HepG2 (cell line): ENCODE measurements around the gene CDK5RAP2. TPM values are rescaled to one million over a fixed set of nuclear protein-coding genes. Genes with fewer than 3 reads are reported as not detected.

ENCODE experiments used
- ATAC-seq: fragments of 200-7000 bp; cut with Tn5 transposase; 3 replicates; pipeline ENCODE4 v1.9.1; 2020; ENCODE audit warnings: mild to moderate bottlenecking, moderate library complexity
- BruUV-seq: library from RNA; stranded (reverse); fragments of 400-500 nt; replicated peaks from 2 replicates; lab custom pipeline; 2021; lab: Mats Ljungman, UMichigan
- CTCF ChIA-PET: fragments of 300-600 bp; formaldehyde crosslinking; extraction: SDS; loops from one replicate; lab custom pipeline; 2021; ENCODE audit warnings: low total read pairs, inconsistent platforms, low intra/inter-chr PET ratio; lab: Yijun Ruan, JAX
- POLR2A ChIA-PET: fragments of 350-600 bp; sonication (Branson Sonifier 250); formaldehyde crosslinking; loops from one replicate; lab custom pipeline; 2020; ENCODE audit warnings: antibody characterized with exemption, inconsistent platforms; lab: Yijun Ruan, JAX
- DNase-seq: peaks from one replicate; pipeline ENCODE4 v3.0.0-alpha.2; 2015; ENCODE audit warnings: low spot score
- FAIRE-seq: peaks from 3 replicates; lab custom pipeline; 2011; peaks lifted over from hg19 to GRCh38; lab: Jason Lieb, UNC
- H2AFZ ChIP-seq: one replicate; pipeline ENCODE4 v1.6.1; 2011; ENCODE audit warnings: low read length, inconsistent platforms
- H3K27ac ChIP-seq: fragments of 300-600 bp; 3 replicates; pipeline ENCODE4 v1.8.0; 2011; ENCODE audit warnings: mixed run types, mild to moderate bottlenecking, mixed read lengths, low read length, inconsistent platforms; ENCODE audit not compliant: insufficient read depth; ENCODE audit errors: extremely low read length
- H3K27me3 ChIP-seq, 2 experiments: fragments of 200-600 bp in 1 of 2; 2 replicates in 1 of 2; 3 replicates in 1 of 2; pipeline versions ENCODE4 v1.6.0 to v1.8.0; 2011; ENCODE audit warnings: low read length in 2 of 2, mild to moderate bottlenecking in 2 of 2, moderate library complexity in 2 of 2, inconsistent platforms in 1 of 2; ENCODE audit not compliant: insufficient read depth in 2 of 2, control insufficient read depth in 1 of 2
- H3K36me3 ChIP-seq, 2 experiments: fragments of 200-600 bp in 1 of 2; replicated peaks in 1 of 2; 2 replicates in 1 of 2; 3 replicates in 1 of 2; pipeline versions ENCODE4 v1.5.1 to v1.8.0; 2011; ENCODE audit warnings: low read length in 2 of 2, inconsistent platforms in 1 of 2; ENCODE audit not compliant: insufficient read depth in 2 of 2, control insufficient read depth in 1 of 2
- H3K4me1 ChIP-seq: 2 replicates; pipeline ENCODE4 v1.5.1; 2012; ENCODE audit warnings: low read length, inconsistent platforms; ENCODE audit not compliant: insufficient read depth
- H3K4me2 ChIP-seq: 2 replicates; pipeline ENCODE4 v1.6.0; 2011; ENCODE audit warnings: low read depth, low read length, inconsistent platforms
- H3K4me3 ChIP-seq, 3 experiments: fragments of 200-600 bp in 1 of 3; sonication (generic), shearing (Covaris generic) in 1 of 3; replicated peaks in 1 of 3; 2 replicates each; pipeline ENCODE4 v1.5.1; 2011 to 2016; ENCODE audit warnings: low read length in 3 of 3, inconsistent platforms in 2 of 3, low read depth in 2 of 3, mild to moderate bottlenecking in 2 of 3, control low read depth in 1 of 3, mixed read lengths in 1 of 3; ENCODE audit not compliant: insufficient read depth in 1 of 3
- H3K79me2 ChIP-seq: one replicate; pipeline ENCODE4 v1.6.1; 2011; ENCODE audit warnings: low read length, inconsistent platforms; ENCODE audit not compliant: insufficient read depth
- H3K9ac ChIP-seq: 2 replicates; pipeline ENCODE4 v1.6.0; 2011; ENCODE audit warnings: mild to moderate bottlenecking, low read depth, low read length, inconsistent platforms; ENCODE audit not compliant: insufficient read depth
- H3K9me3 ChIP-seq: 2 replicates; pipeline ENCODE4 v1.5.1; 2012; ENCODE audit warnings: mild to moderate bottlenecking, low read length
- H4K20me1 ChIP-seq: 2 replicates; pipeline ENCODE4 v1.6.0; 2011; ENCODE audit warnings: inconsistent platforms, mild to moderate bottlenecking, low read length, moderate library complexity; ENCODE audit not compliant: insufficient read depth
- ATF7 ChIP-seq, 2 experiments: fragments of 450-650 bp in 1 of 2; sonication (generic) in 1 of 2; formaldehyde crosslinking in 1 of 2; IDR thresholded peaks; 2 replicates each; pipeline versions ENCODE4 v1.4.0 to v1.6.1; 2016 to 2020; ENCODE audit warnings: antibody characterized with exemption in 1 of 2, mild to moderate bottlenecking in 1 of 2, missing genetic modification reagents in 1 of 2
- GZF1 ChIP-seq: sonication (generic); formaldehyde crosslinking; IDR thresholded peaks from 2 replicates; pipeline ENCODE4 v1.5.1; 2020; ENCODE audit warnings: mild to moderate bottlenecking, missing genetic modification reagents
- MAFF ChIP-seq: IDR thresholded peaks from 2 replicates; pipeline ENCODE4 v1.6.1; 2011; ENCODE audit warnings: low read depth, low read length, improper control_type of control experiment
- MAFK ChIP-seq, 2 experiments: IDR thresholded peaks in 1 of 2; conservative IDR thresholded peaks in 1 of 2; 2 replicates each; pipeline ENCODE4 v1.6.1; 2011; ENCODE audit warnings: improper control_type of control experiment in 2 of 2, low read length in 2 of 2
- PHB2 ChIP-seq: fragments of 450-650 bp; IDR thresholded peaks from 2 replicates; pipeline ENCODE4 v1.6.1; 2018; ENCODE audit not compliant: partially characterized antibody
- ZBTB34 ChIP-seq: sonication (generic); formaldehyde crosslinking; IDR thresholded peaks from 2 replicates; pipeline ENCODE4 v1.8.0; 2022; ENCODE audit warnings: mild to moderate bottlenecking, missing genetic modification reagents
- WGBS: methylation state at CpG from one replicate; pipeline ENCODE4 v1.1.6; 2017; ENCODE audit warnings: low lambda C conversion rate; 5-methylcytosine and 5-hydroxymethylcytosine counted together
- in situ Hi-C: cut with HindIII; loops from 2 replicates; pipeline ENCODE4 v1.10.0; 2017; ENCODE audit warnings: low pct_unique_long_range_greater_than_20kb; ENCODE audit not compliant: extremely low pct_ligation_motif_present
- intact Hi-C: fragments of 100-400 bp; cut with micrococcal nuclease; formaldehyde crosslinking; loops from one replicate; pipeline ENCODE4 v1.10.0; 2022; ENCODE audit not compliant: unreplicated experiment
- polyA plus RNA-seq, 8 experiments: library from polyadenylated mRNA; depleted of rRNA in 3 of 8; stranded (reverse) in 7 of 8; unstranded in 1 of 8; fragments of >200 nt; fragmentation: Illumina TruSeq in 4 of 8; extraction: Trizol in 4 of 8; gene quantifications; 2 replicates each; pipeline versions ENCODE4 v1.2.1 to v1.2.3, GENCODE V29; 2011 to 2016; ENCODE audit warnings: low read depth in 4 of 8, missing spikeins in 1 of 8, mixed read lengths in 1 of 8; ENCODE audit not compliant: insufficient read depth in 1 of 8
- total RNA-seq, 5 experiments: library from RNA; depleted of rRNA; stranded (reverse); fragments of >200 nt; fragmentation: Illumina TruSeq; extraction: Trizol; gene quantifications; 2 replicates each; pipeline ENCODE4 v1.2.3, GENCODE V29; 2016; ENCODE audit warnings: low read depth in 1 of 5

CDK5RAP2 gene
- total and polyA plus RNA-seq, 2 of the 13 experiments (the other 11 are each of a cell fraction or from before 2014, with no cell fraction given) = 31.8 to 42.2 TPM

- Histone ChIP-seq H4K20me1 (no peaks in the 10 kb centered on the region), H3K4me1 (peaks cover 19% of the 10 kb centered on the region), H3K27me3 (no peaks in the 10 kb centered on the region), H3K9me3 (no peaks in the 10 kb centered on the region), H3K9ac (no peak overlapping the region), H3K79me2 (no peaks in the 10 kb centered on the region), H3K4me3 (no peak overlapping the region), H3K4me2 (no peak overlapping the region), H3K36me3 (peaks cover 42 to 96% of the 10 kb centered on the region in 2 experiments), H2AFZ (no peak overlapping the region), H3K27ac (no peak overlapping the region)
- no peak for TF ChIP-seq ZBTB34 (CRISPR knock-in tag)
- TF ChIP-seq ATF7 (IDR thresholded peaks at IDR 0.05) = peak; percentile 56; the same call in 1 of the 2 replicates
- no peak for TF ChIP-seq ATF7 (CRISPR knock-in tag; IDR thresholded peaks at IDR 0.05)
- DNase-seq = no peak
- intact Hi-C loops = no loop called here
- no peak for FAIRE-seq
- in situ Hi-C loops = loop anchor here (10.0 kb wide), 1 partner anchor 59 kb away; no protein-coding TSS in a partner anchor
- 97% methylated on average over 2 of the region's 2 CpGs for WGBS
- no peak for ATAC-seq
- ChIA-PET CTCF (no interaction called here), POLR2A (no interaction called here)
- BruUV-seq = no TSS peak
Measured at GRCh38 chr9:120405860-120406259, 174.1 kb downstream of the CDK5RAP2 start.

- Histone ChIP-seq H3K4me1 (peaks cover 19% of the 10 kb centered on the region), H3K9me3 (no peaks in the 10 kb centered on the region), H3K36me3 (peaks cover 45 to 96% of the 10 kb centered on the region in 2 experiments), H3K9ac (no peak overlapping the region), H3K27ac (no peak overlapping the region), H3K79me2 (no peaks in the 10 kb centered on the region), H4K20me1 (no peaks in the 10 kb centered on the region), H3K4me3 (no peak overlapping the region), H3K27me3 (no peaks in the 10 kb centered on the region), H2AFZ (no peak overlapping the region), H3K4me2 (no peak overlapping the region)
- no TSS peak for BruUV-seq
- FAIRE-seq = no peak
- CTCF ChIA-PET = no interaction called here
- intact Hi-C loops = no loop called here
- no peak for DNase-seq
- ATAC-seq = no peak
- no peak for TF ChIP-seq PHB2
- peak; percentile 32 for TF ChIP-seq MAFF
- peak in 1 of 2 experiments; percentile 59; a peak in 2 of 4 replicates for TF ChIP-seq MAFK (conservative IDR thresholded peaks at IDR 0.05 in 1 of 2, IDR thresholded peaks at IDR 0.05 in 1 of 2; ENCODE audit: low read length in 2 of 2)
- TF ChIP-seq GZF1 (CRISPR knock-in tag) = no peak
- WGBS = 100% methylated on average over 1 of the region's 1 CpG
- POLR2A ChIA-PET = no interaction called here
- in situ Hi-C loops = loop anchor here (10.0 kb wide), 1 partner anchor 60 kb away; no protein-coding TSS in a partner anchor
Measured at GRCh38 chr9:120405134-120405533, 174.8 kb downstream of the CDK5RAP2 start.
